H1 (cell line): ENCODE results near the gene NCK2. TPM values are rescaled to one million over a fixed set of nuclear protein-coding genes. Genes with fewer than 3 reads are reported as not detected.

ENCODE experiments used
- CTCF ChIA-PET: fragments of 300-600 bp; sonication (Branson Sonifier 250); formaldehyde crosslinking; loops from one replicate; lab custom pipeline; 2021; ENCODE audit not compliant: partially characterized antibody; lab: Charles Lee
- POLR2A ChIA-PET: fragments of 300-600 bp; sonication (Branson Sonifier 250); formaldehyde crosslinking; loops from one replicate; lab custom pipeline; 2021; ENCODE audit warnings: inconsistent platforms; ENCODE audit not compliant: partially characterized antibody; lab: Charles Lee
- DNase-seq, 2 experiments: peaks; one replicate each; pipeline versions ENCODE4 v3.0.0 to v3.0.0-alpha.2; 2010 to 2022; ENCODE audit warnings: low spot score in 2 of 2, low read depth in 1 of 2, mixed read lengths in 1 of 2
- FAIRE-seq: peaks from 2 replicates; lab custom pipeline; 2011; peaks lifted over from hg19 to GRCh38; lab: Jason Lieb, UNC
- H2AFZ ChIP-seq: 2 replicates; pipeline ENCODE4 v1.8.1; 2012; ENCODE audit warnings: low read length, inconsistent platforms
- H2AK5ac ChIP-seq: 2 replicates; pipeline ENCODE4 v1.6.1; 2013; ENCODE audit warnings: low read depth, low read length
- H2BK120ac ChIP-seq: replicated peaks from 2 replicates; pipeline ENCODE3; 2013; ENCODE audit warnings: low read depth, low read length, inconsistent platforms
- H2BK12ac ChIP-seq: 2 replicates; pipeline ENCODE4 v1.6.1; 2013; ENCODE audit warnings: low read depth, low read length
- H2BK15ac ChIP-seq: 2 replicates; pipeline ENCODE4 v1.6.1; 2013; ENCODE audit warnings: low read length
- H2BK20ac ChIP-seq: 2 replicates; pipeline ENCODE4 v1.6.1; 2013; ENCODE audit warnings: low read length
- H2BK5ac ChIP-seq: 2 replicates; pipeline ENCODE4 v1.6.1; 2013; ENCODE audit warnings: low read depth, low read length
- H3K14ac ChIP-seq: 2 replicates; pipeline ENCODE4 v1.6.1; 2013; ENCODE audit warnings: inconsistent platforms; ENCODE audit not compliant: insufficient read length
- H3K18ac ChIP-seq: 2 replicates; pipeline ENCODE4 v1.6.1; 2013; ENCODE audit warnings: low read length; ENCODE audit errors: extremely low read depth
- H3K23ac ChIP-seq: 2 replicates; pipeline ENCODE4 v1.6.1; 2013; ENCODE audit warnings: inconsistent platforms; ENCODE audit not compliant: insufficient read length
- H3K23me2 ChIP-seq: 2 replicates; pipeline ENCODE4 v1.6.1; 2013; ENCODE audit warnings: low read depth, low read length
- H3K27ac ChIP-seq: 2 replicates; pipeline ENCODE4 v1.6.1; 2011; ENCODE audit warnings: low read depth, low read length, inconsistent platforms
- H3K27me3 ChIP-seq, 4 experiments: replicated peaks in 1 of 4; 1 replicate in 1 of 4; 2 replicates in 3 of 4; pipeline versions ENCODE4 v1.6.1 to v1.8.1; 2011 to 2013; ENCODE audit warnings: low read length in 3 of 4, mild to moderate bottlenecking in 3 of 4, inconsistent platforms in 2 of 4, mixed read lengths in 2 of 4, moderate library complexity in 1 of 4; ENCODE audit not compliant: control insufficient read depth in 3 of 4, insufficient read depth in 3 of 4; ENCODE audit errors: extremely low read depth in 1 of 4
- H3K36me3 ChIP-seq, 4 experiments: 2 replicates each; pipeline versions ENCODE4 v1.6.1 to v1.8.1; 2011 to 2013; ENCODE audit warnings: mild to moderate bottlenecking in 4 of 4, low read length in 3 of 4, moderate library complexity in 2 of 4, control low read depth in 1 of 4, inconsistent platforms in 1 of 4; ENCODE audit not compliant: insufficient read depth in 4 of 4, control insufficient read depth in 2 of 4
- H3K4ac ChIP-seq: replicated peaks from 2 replicates; pipeline ENCODE3; 2013; ENCODE audit warnings: low read length, low read depth, mixed read lengths, inconsistent platforms; ENCODE audit not compliant: insufficient read length
- H3K4me1 ChIP-seq, 4 experiments: replicated peaks in 1 of 4; 1 replicate in 1 of 4; 2 replicates in 3 of 4; pipeline versions ENCODE4 v1.6.1 to v1.8.1; 2011 to 2013; ENCODE audit warnings: low read length in 3 of 4, inconsistent platforms in 2 of 4, mixed read lengths in 1 of 4; ENCODE audit not compliant: insufficient read depth in 4 of 4, control insufficient read depth in 3 of 4
- H3K4me2 ChIP-seq, 2 experiments: 2 replicates each; pipeline versions ENCODE4 v1.6.1 to v1.8.1; 2011 to 2013; ENCODE audit warnings: low read depth in 2 of 2, low read length in 2 of 2, control low read depth in 1 of 2, inconsistent platforms in 1 of 2, mild to moderate bottlenecking in 1 of 2; ENCODE audit not compliant: insufficient read depth in 1 of 2
- H3K4me3 ChIP-seq, 4 experiments: fragments of 200-600, 300-600 bp in 1 of 4; sonication (generic), shearing (Covaris generic), sonication (Bioruptor Twin) in 1 of 4; 2 replicates each; pipeline versions ENCODE4 v1.5.1 to v1.8.1; 2011 to 2016; ENCODE audit warnings: low read length in 4 of 4, low read depth in 3 of 4, control low read depth in 2 of 4, inconsistent platforms in 2 of 4, mild to moderate bottlenecking in 2 of 4, mixed read lengths in 1 of 4, moderate library complexity in 1 of 4; ENCODE audit not compliant: insufficient read depth in 2 of 4; ENCODE audit errors: extremely low read depth in 1 of 4
- H3K56ac ChIP-seq: replicated peaks from 2 replicates; pipeline ENCODE3; 2013; ENCODE audit warnings: low read depth, mild to moderate bottlenecking, mixed read lengths, low read length, inconsistent platforms; ENCODE audit not compliant: insufficient read length
- H3K79me1 ChIP-seq: 2 replicates; pipeline ENCODE4 v1.6.1; 2013; ENCODE audit warnings: low read depth, low read length, control low read depth
- H3K79me2 ChIP-seq, 2 experiments: 2 replicates each; pipeline versions ENCODE4 v1.6.1 to v1.8.1; 2012 to 2013; ENCODE audit warnings: low read length in 2 of 2, mild to moderate bottlenecking in 2 of 2, inconsistent platforms in 1 of 2; ENCODE audit not compliant: insufficient read depth in 2 of 2, control insufficient read depth in 1 of 2
- H3K9ac ChIP-seq, 4 experiments: replicated peaks in 1 of 4; 1 replicate in 1 of 4; 2 replicates in 3 of 4; pipeline versions ENCODE4 v1.6.1 to v1.8.1; 2011 to 2013; ENCODE audit warnings: low read depth in 3 of 4, low read length in 3 of 4, control low read depth in 2 of 4, mild to moderate bottlenecking in 2 of 4, moderate library complexity in 2 of 4, inconsistent platforms in 1 of 4; ENCODE audit errors: extremely low read depth in 1 of 4
- H3K9me3 ChIP-seq, 2 experiments: 2 replicates each; pipeline versions ENCODE4 v1.6.1 to v1.8.1; 2012 to 2013; ENCODE audit warnings: mild to moderate bottlenecking in 2 of 2, moderate library complexity in 2 of 2, control low read depth in 1 of 2, inconsistent platforms in 1 of 2, low read depth in 1 of 2, low read length in 1 of 2, mixed read lengths in 1 of 2; ENCODE audit not compliant: insufficient read depth in 2 of 2
- H4K20me1 ChIP-seq, 2 experiments: replicated peaks in 1 of 2; 2 replicates each; pipeline versions ENCODE3 to v1.8.1; 2011 to 2013; ENCODE audit warnings: inconsistent platforms in 2 of 2, low read length in 2 of 2, mild to moderate bottlenecking in 1 of 2; ENCODE audit not compliant: insufficient read depth in 2 of 2, control insufficient read depth in 1 of 2
- H4K5ac ChIP-seq: 2 replicates; pipeline ENCODE4 v1.6.1; 2013; ENCODE audit warnings: low read length, low read depth, mixed read lengths, inconsistent platforms; ENCODE audit not compliant: insufficient read length
- H4K8ac ChIP-seq: 2 replicates; pipeline ENCODE4 v1.8.0; 2013; ENCODE audit warnings: mild to moderate bottlenecking, moderate library complexity, low read length, inconsistent platforms; ENCODE audit not compliant: insufficient read depth; ENCODE audit errors: extremely low read depth
- H4K91ac ChIP-seq: replicated peaks from 2 replicates; pipeline ENCODE3; 2013; ENCODE audit warnings: low read length, mixed read lengths, inconsistent platforms; ENCODE audit not compliant: insufficient read length
- ATF2 ChIP-seq: IDR thresholded peaks from 2 replicates; pipeline ENCODE4 v1.6.1; 2012; ENCODE audit warnings: low read length, inconsistent platforms
- BCL11A ChIP-seq, 2 experiments: IDR thresholded peaks; one replicate each; pipeline ENCODE4 v1.6.1; 2011; ENCODE audit warnings: low read depth in 2 of 2, low read length in 2 of 2, mild to moderate bottlenecking in 2 of 2
- CBX8 ChIP-seq: fragments of 300-800, 300-1000 bp; sonication (generic); IDR thresholded peaks from 2 replicates; pipeline ENCODE4 v1.7.1; 2016; ENCODE audit warnings: low read depth, low read length, borderline replicate concordance
- CEBPB ChIP-seq: IDR thresholded peaks from 2 replicates; pipeline ENCODE4 v1.6.1; 2012; ENCODE audit warnings: low read depth, low read length
- CREB1 ChIP-seq: IDR thresholded peaks from 2 replicates; pipeline ENCODE4 v1.6.1; 2012; ENCODE audit warnings: inconsistent platforms
- GABPA ChIP-seq: IDR thresholded peaks from 2 replicates; pipeline ENCODE4 v1.6.1; 2011; ENCODE audit warnings: mild to moderate bottlenecking, low read length, moderate library complexity, borderline replicate concordance; ENCODE audit not compliant: insufficient read depth
- GTF2F1 ChIP-seq: IDR thresholded peaks from 2 replicates; pipeline ENCODE4 v1.6.1; 2012; ENCODE audit warnings: low read depth, low read length, improper control_type of control experiment, borderline replicate concordance
- JUND ChIP-seq: IDR thresholded peaks from 2 replicates; pipeline ENCODE4 v1.6.1; 2011; ENCODE audit warnings: mild to moderate bottlenecking, improper control_type of control experiment, low read length
- NANOG ChIP-seq: IDR thresholded peaks from 2 replicates; pipeline ENCODE4 v1.6.1; 2011; ENCODE audit warnings: low read length, low read depth, mild to moderate bottlenecking, inconsistent platforms; ENCODE audit not compliant: insufficient read depth, poor library complexity, severe bottlenecking
- SP2 ChIP-seq: IDR thresholded peaks from 2 replicates; pipeline ENCODE4 v1.6.1; 2012; ENCODE audit warnings: mild to moderate bottlenecking, low read length, inconsistent platforms
- SP4 ChIP-seq: IDR thresholded peaks from 2 replicates; pipeline ENCODE4 v1.6.1; 2012; ENCODE audit warnings: low read length, inconsistent platforms
- TCF12 ChIP-seq: IDR thresholded peaks from 2 replicates; pipeline ENCODE4 v1.6.1; 2011; ENCODE audit warnings: low read depth, mild to moderate bottlenecking, low read length
- USF2 ChIP-seq: IDR thresholded peaks from 2 replicates; pipeline ENCODE4 v1.6.1; 2011; ENCODE audit warnings: low read length, improper control_type of control experiment
- polyA plus RNA-seq, 7 experiments: library from polyadenylated mRNA; depleted of rRNA in 3 of 7; stranded (reverse) in 5 of 7; unstranded in 2 of 7; fragments of >200 nt in 5 of 7; fragments of 200-250 nt in 2 of 7; gene quantifications; 1 replicate in 5 of 7; 2 replicates in 1 of 7; 4 replicates in 1 of 7; pipeline versions ENCODE4 v1.2.1 to v1.2.3, GENCODE V29; 2011 to 2013; ENCODE audit warnings: missing spikeins in 2 of 7, mixed read lengths in 2 of 7
- total RNA-seq: library from RNA; stranded (reverse); fragmentation: NEBNext Ultra II Directional; extraction: Animal tissue kit (Norgen Biotek cat#: 25700); gene quantifications from 2 replicates; pipeline ENCODE4 v1.2.1, GENCODE V29; 2021

Gene NCK2
- total and polyA plus RNA-seq, 2 of the 8 experiments (the other 6 are each of a cell fraction or from before 2014, with no cell fraction given) = 30.3 to 65.7 TPM

- Histone ChIP-seq H3K27ac (no peak overlapping the region), H4K8ac (no peak overlapping the region), H2AFZ (no peak overlapping the region), H2BK20ac (no peak overlapping the region), H3K14ac (no peak overlapping the region), H2BK15ac (no peak overlapping the region), H3K79me1 (no peaks in the 10 kb centered on the region), H3K4ac (no peak overlapping the region), H2BK120ac (no peak overlapping the region), H3K4me2 (no peak overlapping the region), H3K23me2 (no peaks in the 10 kb centered on the region; the same call in 1 of the 2 replicates), H4K91ac (no peak overlapping the region), H3K9me3 (no peaks in the 10 kb centered on the region), H3K36me3 (no peaks in the 10 kb centered on the region), H4K20me1 (no peaks in the 10 kb centered on the region), H3K23ac (no peak overlapping the region), H3K79me2 (no peaks in the 10 kb centered on the region), H3K4me3 (no peak overlapping the region), H3K27me3 (no peaks in the 10 kb centered on the region), H3K9ac (no peak overlapping the region), H3K18ac (no peak overlapping the region), H4K5ac (no peak overlapping the region), H3K56ac (no peak overlapping the region), H2AK5ac (no peak overlapping the region), H2BK5ac (no peak overlapping the region), H3K4me1 (peaks cover 0 to 3% (median 1%) of the 10 kb centered on the region in 4 experiments; a peak in 2 of 7 replicates), H2BK12ac (no peak overlapping the region)
- ChIA-PET POLR2A (no interaction called here), CTCF (interaction anchor here (1.1 to 1.3 kb wide), 2 partner anchors 80 to 110 kb away, joined by 4 read pairs; no protein-coding TSS in a partner anchor)
- no peak for TF ChIP-seq GTF2F1
- no peak for TF ChIP-seq SP2
- no peak for TF ChIP-seq CEBPB
- TF ChIP-seq CBX8 = no peak
- no peak for TF ChIP-seq NANOG
- TF ChIP-seq TCF12 = no peak
- no peak for TF ChIP-seq BCL11A (IDR thresholded peaks at IDR 0.05; ENCODE audit: low read depth in 2 of 2, low read length in 2 of 2)
- TF ChIP-seq USF2 = no peak
- no peak for TF ChIP-seq CREB1
- no peak for TF ChIP-seq JUND
- no peak for TF ChIP-seq SP4
- no peak for TF ChIP-seq GABPA
- TF ChIP-seq ATF2 = no peak
- DNase-seq = no peak
- no peak for FAIRE-seq
These were observed 33.3 kb upstream of the NCK2 start for GRCh38 chr2:105711394-105711793.
